ENCODE results near the gene JARID2.

Gene JARID2

GRCh38 chr6:15264412-15264811, 18.5 kb downstream of the JARID2 start:
- no peak for DNase-seq (ENCODE audit: low read depth in 2 of 2)

GRCh38 chr6:15264902-15265761, 19.3 kb downstream of the JARID2 start:
- no peak for DNase-seq (ENCODE audit: low read depth in 2 of 2)

GRCh38 chr6:15265787-15266186, 19.9 kb downstream of the JARID2 start:
- no peak for DNase-seq (ENCODE audit: low read depth in 2 of 2)

GRCh38 chr6:15266423-15266996, 20.6 kb downstream of the JARID2 start:
- DNase-seq (ENCODE audit: low read depth in 2 of 2), result no peak

- DNase-seq (ENCODE audit: low read depth in 2 of 2), result no peak
Observed at GRCh38 chr6:15267221-15267620, 21.4 kb downstream of the JARID2 start.

- DNase-seq (ENCODE audit: low read depth in 2 of 2), result no peak
Observed at GRCh38 chr6:15268137-15268908, 22.5 kb downstream of the JARID2 start.

- DNase-seq (ENCODE audit: low read depth in 2 of 2), result no peak
Observed at GRCh38 chr6:15269011-15269410, 23.1 kb downstream of the JARID2 start.

GRCh38 chr6:15269619-15270018, 23.8 kb downstream of the JARID2 start:
- DNase-seq (ENCODE audit: low read depth in 2 of 2), result no peak

GRCh38 chr6:15270402-15270801, 24.5 kb downstream of the JARID2 start:
- no peak for DNase-seq (ENCODE audit: low read depth in 2 of 2)

- DNase-seq (ENCODE audit: low read depth in 2 of 2), result no peak
Observed at GRCh38 chr6:15272562-15272961, 26.7 kb downstream of the JARID2 start.

GRCh38 chr6:15274692-15275387, 29.0 kb downstream of the JARID2 start:
- no peak for DNase-seq (ENCODE audit: low read depth in 2 of 2)

- no peak for DNase-seq (ENCODE audit: low read depth in 2 of 2)
Observed at GRCh38 chr6:15276036-15276985, 30.4 kb downstream of the JARID2 start.

- DNase-seq (ENCODE audit: low read depth in 2 of 2), result no peak
Observed at GRCh38 chr6:15279047-15279661, 33.3 kb downstream of the JARID2 start.

GRCh38 chr6:15280028-15280427, 34.2 kb downstream of the JARID2 start:
- DNase-seq (ENCODE audit: low read depth in 2 of 2), result no peak

GRCh38 chr6:15280961-15281360, 35.1 kb downstream of the JARID2 start:
- no peak for DNase-seq (ENCODE audit: low read depth in 2 of 2)

- no peak for DNase-seq (ENCODE audit: low read depth in 2 of 2)
Observed at GRCh38 chr6:15282334-15282733, 36.5 kb downstream of the JARID2 start.

- no peak for DNase-seq (ENCODE audit: low read depth in 2 of 2)
Observed at GRCh38 chr6:15283986-15284361, 38.1 kb downstream of the JARID2 start.

- DNase-seq (ENCODE audit: low read depth in 2 of 2), result no peak
Observed at GRCh38 chr6:15284743-15285142, 38.9 kb downstream of the JARID2 start.

- no peak for DNase-seq (ENCODE audit: low read depth in 2 of 2)
Observed at GRCh38 chr6:15285682-15286294, 39.9 kb downstream of the JARID2 start.
